HepG2 (cell line): Measurements from ENCODE around the gene ETS1. TPM values are rescaled to one million over a fixed set of nuclear protein-coding genes. Genes with fewer than 3 reads are reported as not detected.

Experiments
- AHDC1 ChIP-seq: sonication (generic); formaldehyde crosslinking; IDR thresholded peaks from 2 replicates; pipeline ENCODE4 v1.5.1; 2020; ENCODE audit warnings: mild to moderate bottlenecking, missing genetic modification reagents, borderline replicate concordance
- CREB1 ChIP-seq, 2 experiments: fragments of 450-650 bp in 1 of 2; IDR thresholded peaks; 2 replicates each; pipeline ENCODE4 v1.6.1; 2016 to 2017; ENCODE audit warnings: control low read depth in 1 of 2, mild to moderate bottlenecking in 1 of 2, missing compliant biosample characterization in 1 of 2, missing genetic modification characterization in 1 of 2
- GTF2F1 ChIP-seq: fragments of 150-350 bp; IDR thresholded peaks from 2 replicates; pipeline ENCODE4 v1.6.1; 2014; ENCODE audit warnings: low read length
- HMG20A ChIP-seq: IDR thresholded peaks from 2 replicates; pipeline ENCODE4 v1.6.1; 2016; ENCODE audit warnings: borderline replicate concordance
- HNF4A ChIP-seq: sonication (generic); formaldehyde crosslinking; IDR thresholded peaks from 2 replicates; pipeline ENCODE4 v1.4.0; 2020; ENCODE audit warnings: missing genetic modification reagents
- HOXD1 ChIP-seq: sonication (generic); formaldehyde crosslinking; IDR thresholded peaks from 2 replicates; pipeline ENCODE4 v1.5.0; 2020; ENCODE audit warnings: missing genetic modification reagents
- KAT2B ChIP-seq: fragments of 150-350 bp; IDR thresholded peaks from 2 replicates; pipeline ENCODE4 v1.6.1; 2014; ENCODE audit warnings: low read depth, low read length, borderline replicate concordance
- MAX ChIP-seq: IDR thresholded peaks from 2 replicates; pipeline ENCODE4 v1.6.1; 2012; ENCODE audit warnings: inconsistent platforms
- RXRB ChIP-seq: IDR thresholded peaks from 2 replicates; pipeline ENCODE4 v1.6.1; 2016; ENCODE audit warnings: borderline replicate concordance, missing genetic modification reagents, missing compliant biosample characterization
- TP53 ChIP-seq: sonication (generic); formaldehyde crosslinking; conservative IDR thresholded peaks from 2 replicates; pipeline ENCODE4 v1.4.0; 2020; ENCODE audit warnings: missing genetic modification reagents
- TRIM24 ChIP-seq: sonication (generic); formaldehyde crosslinking; IDR thresholded peaks from 2 replicates; pipeline ENCODE4 v1.8.0; 2022; ENCODE audit warnings: mild to moderate bottlenecking, missing genetic modification reagents
- ZBED4 ChIP-seq: sonication (generic); formaldehyde crosslinking; IDR thresholded peaks from 2 replicates; pipeline ENCODE4 v1.4.0; 2020; ENCODE audit warnings: missing genetic modification reagents, borderline replicate concordance
- ZBTB49 ChIP-seq: sonication (generic); formaldehyde crosslinking; IDR thresholded peaks from 2 replicates; pipeline ENCODE4 v1.4.0; 2020; ENCODE audit warnings: missing genetic modification reagents, borderline replicate concordance
- ZNF317 ChIP-seq: sonication (generic); formaldehyde crosslinking; IDR thresholded peaks from 2 replicates; pipeline ENCODE4 v1.5.0; 2020; ENCODE audit warnings: mild to moderate bottlenecking, missing genetic modification reagents
- polyA plus RNA-seq, 8 experiments: library from polyadenylated mRNA; depleted of rRNA in 3 of 8; stranded (reverse) in 7 of 8; unstranded in 1 of 8; fragments of >200 nt; fragmentation: Illumina TruSeq in 4 of 8; extraction: Trizol in 4 of 8; gene quantifications; 2 replicates each; pipeline versions ENCODE4 v1.2.1 to v1.2.3, GENCODE V29; 2011 to 2016; ENCODE audit warnings: low read depth in 4 of 8, missing spikeins in 1 of 8, mixed read lengths in 1 of 8; ENCODE audit not compliant: insufficient read depth in 1 of 8
- total RNA-seq, 5 experiments: library from RNA; depleted of rRNA; stranded (reverse); fragments of >200 nt; fragmentation: Illumina TruSeq; extraction: Trizol; gene quantifications; 2 replicates each; pipeline ENCODE4 v1.2.3, GENCODE V29; 2016; ENCODE audit warnings: low read depth in 1 of 5

The ETS1 gene
- total and polyA plus RNA-seq, 2 of the 13 experiments (the other 11 are each of a cell fraction or from before 2014, with no cell fraction given): 0.18 to 0.34 TPM

GRCh38 chr11:128451652-128452470, 135.5 kb downstream of the ETS1 start (continued):
- no peak for TF ChIP-seq AHDC1
- no peak for TF ChIP-seq ZNF317 (CRISPR knock-in tag)
- TF ChIP-seq HNF4A: peak; percentile 35; the same call in 1 of the 2 replicates
- TF ChIP-seq HOXD1 (CRISPR knock-in tag): no peak
- 0 out of 2 replicates have a peak, but pooled peaks have one; percentile 25 for TF ChIP-seq ZBED4 (CRISPR knock-in tag)
- no peak for TF ChIP-seq GTF2F1
- TF ChIP-seq ZBTB49 (CRISPR knock-in tag): no peak
- 0 out of 2 replicates have a peak, but pooled peaks have one; percentile 37 for TF ChIP-seq MAX
- TF ChIP-seq RXRB (CRISPR knock-in tag): 0 out of 2 replicates have a peak, but pooled peaks have one; percentile 10
- TF ChIP-seq HMG20A (CRISPR knock-in tag): peak; percentile 55; the same call in 1 of the 2 replicates
- TF ChIP-seq TP53 (CRISPR knock-in tag): no peak
- TF ChIP-seq KAT2B: no peak
- no peak for TF ChIP-seq TRIM24
- no peak for TF ChIP-seq CREB1 (IDR thresholded peaks at IDR 0.05)
- no peak; the same call in 1 of the 2 replicates for TF ChIP-seq CREB1 (CRISPR knock-in tag; IDR thresholded peaks at IDR 0.05)
